ENCODE measurements around the gene FBLN2. TPM values are rescaled to one million over a fixed set of nuclear protein-coding genes. Genes with fewer than 3 reads are reported as not detected.

FBLN2 gene
- total RNA-seq, 1 experiment from 2014 or later: 36.7 TPM

DNA sequence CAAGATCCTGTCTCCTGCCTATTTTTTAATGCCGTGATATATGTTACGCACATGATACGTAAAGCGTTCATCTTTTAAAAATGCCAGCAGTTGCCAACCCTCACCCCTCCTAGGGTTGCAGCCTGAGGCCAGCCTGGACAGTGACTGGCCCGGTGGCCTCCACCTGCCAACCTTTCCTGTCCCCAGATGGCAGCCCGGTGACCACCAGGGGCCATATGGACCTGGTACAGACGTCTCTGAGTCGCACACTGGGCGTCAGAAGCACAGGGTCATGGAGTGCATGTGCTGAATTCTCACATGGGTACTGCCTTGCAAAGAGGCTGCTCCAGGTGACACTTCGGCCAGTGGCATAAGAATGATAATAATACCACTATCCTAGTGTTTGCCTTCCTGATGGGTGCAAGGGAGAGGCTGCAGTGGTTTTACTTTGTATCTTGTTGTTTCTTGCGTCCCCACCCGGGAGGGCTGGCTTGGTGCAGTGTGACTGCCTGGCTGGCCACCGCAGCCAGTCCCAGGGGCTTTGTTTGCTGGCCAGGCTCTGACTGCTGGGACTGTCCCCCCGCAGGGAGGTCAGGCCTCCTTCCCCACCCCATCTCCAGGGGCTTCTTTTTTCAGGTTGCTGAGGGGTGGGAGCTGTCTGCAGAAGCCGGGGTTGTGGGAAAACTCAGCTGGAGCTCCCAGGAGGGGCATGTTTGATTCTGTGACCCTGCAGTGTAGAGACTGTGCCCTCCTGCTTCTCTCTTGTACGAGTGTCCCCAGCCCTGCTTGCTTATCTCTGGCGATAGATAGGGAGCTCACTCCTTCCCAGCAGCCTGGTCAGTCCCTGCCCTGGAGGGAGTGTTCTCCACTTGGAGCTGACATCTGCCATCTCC lies 16.9 kb downstream of the FBLN2 start:
- Mint-ChIP-seq H3K9me3 (ENCODE audit: unreplicated experiment) (no peaks in the 10 kb centered on the region), H3K4me1 (ENCODE audit: low read depth, unreplicated experiment) (no peaks in the 10 kb centered on the region), H3K27ac (ENCODE audit: unreplicated experiment) (no peak overlapping the region), H3K36me3 (ENCODE audit: insufficient read depth, unreplicated experiment) (no peaks in the 10 kb centered on the region), H3K4me3 (ENCODE audit: unreplicated experiment) (no peak overlapping the region), H3K27me3 (ENCODE audit: insufficient read depth, unreplicated experiment) (no peaks in the 10 kb centered on the region)
- H3K27me3 ChIP-seq (replicated peaks; ENCODE audit: control insufficient read depth, insufficient read depth, low read length): no peaks in the 10 kb centered on the region
- no peak for TF ChIP-seq CTCF (IDR thresholded peaks at IDR 0.05; ENCODE audit: insufficient read depth in 1 of 2, low read depth in 1 of 2, low read length in 1 of 2, severe bottlenecking in 1 of 2, unreplicated experiment in 1 of 2)
- intact Hi-C loops (cut with micrococcal nuclease; ENCODE audit: unreplicated experiment): no loop called here
- DNase-seq: no peak
- ChIA-PET CTCF (interaction anchor here (1.0 kb wide), 1 partner anchor 82 kb away, joined by 3 read pairs; no protein-coding TSS in a partner anchor), POLR2A (no interaction called here)
- no peaks in the 10 kb centered on the region for H3K36me3 ChIP-seq (ENCODE audit: control insufficient read depth, insufficient read depth, low read length)
- H3K4me3 ChIP-seq (ENCODE audit: low read depth, low read length): no peak overlapping the region
- no peaks in the 10 kb centered on the region for H3K9me3 ChIP-seq
- BruUV-seq (replicated peaks): no TSS peak
- H3K4me1 ChIP-seq: 0 out of 2 replicates have a peak, but pooled peaks cover 4% of the 10 kb centered on the region

GRCh38 chr3:13566453-13566748 lies 17.5 kb downstream of the FBLN2 start:
- Histone ChIP-seq H3K4me1 (0 out of 2 replicates have a peak, but pooled peaks cover 4% of the 10 kb centered on the region), H3K36me3 (ENCODE audit: control insufficient read depth, insufficient read depth, low read length) (no peaks in the 10 kb centered on the region), H3K27me3 (replicated peaks; ENCODE audit: control insufficient read depth, insufficient read depth, low read length) (no peaks in the 10 kb centered on the region), H3K9me3 (no peaks in the 10 kb centered on the region), H3K4me3 (ENCODE audit: low read depth, low read length) (no peak overlapping the region)
- Mint-ChIP-seq H3K36me3 (ENCODE audit: insufficient read depth, unreplicated experiment) (no peaks in the 10 kb centered on the region), H3K27ac (ENCODE audit: unreplicated experiment) (no peak overlapping the region), H3K4me1 (ENCODE audit: low read depth, unreplicated experiment) (no peaks in the 10 kb centered on the region), H3K4me3 (ENCODE audit: unreplicated experiment) (no peak overlapping the region), H3K27me3 (ENCODE audit: insufficient read depth, unreplicated experiment) (no peaks in the 10 kb centered on the region), H3K9me3 (ENCODE audit: unreplicated experiment) (no peaks in the 10 kb centered on the region)
- ChIA-PET POLR2A (no interaction called here), CTCF (no interaction called here)
- BruUV-seq (replicated peaks): no TSS peak
- intact Hi-C loops (cut with micrococcal nuclease; ENCODE audit: unreplicated experiment): no loop called here
- no peak for DNase-seq
- TF ChIP-seq CTCF (IDR thresholded peaks at IDR 0.05; ENCODE audit: insufficient read depth in 1 of 2, low read depth in 1 of 2, low read length in 1 of 2, severe bottlenecking in 1 of 2, unreplicated experiment in 1 of 2): no peak

GRCh38 chr3:13566769-13567310 lies 17.9 kb downstream of the FBLN2 start:
- H3K9me3 ChIP-seq: no peaks in the 10 kb centered on the region
- ChIA-PET POLR2A (no interaction called here), CTCF (no interaction called here)
- no TSS peak for BruUV-seq (replicated peaks)
- H3K27me3 Mint-ChIP-seq (ENCODE audit: insufficient read depth, unreplicated experiment): no peaks in the 10 kb centered on the region
- no peak overlapping the region for H3K27ac Mint-ChIP-seq (ENCODE audit: unreplicated experiment)
- intact Hi-C loops (cut with micrococcal nuclease; ENCODE audit: unreplicated experiment): no loop called here
- H3K4me3 Mint-ChIP-seq (ENCODE audit: unreplicated experiment): no peak overlapping the region
- H3K4me1 ChIP-seq: 0 out of 2 replicates have a peak, but pooled peaks cover 4% of the 10 kb centered on the region
- no peaks in the 10 kb centered on the region for H3K4me1 Mint-ChIP-seq (ENCODE audit: low read depth, unreplicated experiment)
- no peaks in the 10 kb centered on the region for H3K9me3 Mint-ChIP-seq (ENCODE audit: unreplicated experiment)
- DNase-seq: no peak
- H3K4me3 ChIP-seq (ENCODE audit: low read depth, low read length): no peak overlapping the region
- no peaks in the 10 kb centered on the region for H3K27me3 ChIP-seq (replicated peaks; ENCODE audit: control insufficient read depth, insufficient read depth, low read length)
- no peak for TF ChIP-seq CTCF (IDR thresholded peaks at IDR 0.05; ENCODE audit: insufficient read depth in 1 of 2, low read depth in 1 of 2, low read length in 1 of 2, severe bottlenecking in 1 of 2, unreplicated experiment in 1 of 2)
- no peaks in the 10 kb centered on the region for H3K36me3 ChIP-seq (ENCODE audit: control insufficient read depth, insufficient read depth, low read length)
- H3K36me3 Mint-ChIP-seq (ENCODE audit: insufficient read depth, unreplicated experiment): no peaks in the 10 kb centered on the region
